SU-DHL-6 (cell line): ENCODE data around the gene CCDC88C.

Experiments used
- H2AFZ ChIP-seq: fragments of 200-600 bp; sonication (generic); 2 replicates; pipeline ENCODE4 v1.6.1; 2014; ENCODE audit warnings: low read depth, mild to moderate bottlenecking, moderate library complexity, mixed read lengths, antibody characterized with exemption, low read length; ENCODE audit not compliant: severe bottlenecking
- H3F3A ChIP-seq: fragments of 200-600 bp; shearing (Covaris generic); 2 replicates; pipeline ENCODE4 v1.6.0; 2016; ENCODE audit warnings: antibody characterized with exemption, mild to moderate bottlenecking; ENCODE audit not compliant: insufficient read depth
- H3K27ac ChIP-seq: fragments of 200-600 bp; sonication (generic); 2 replicates; pipeline ENCODE4 v1.5.1; 2016; ENCODE audit warnings: low read depth, mild to moderate bottlenecking, low read length, moderate library complexity, mixed read lengths
- H3K27me3 ChIP-seq: fragments of 200-600 bp; sonication (generic), shearing (Covaris generic); 2 replicates; pipeline ENCODE4 v1.6.0; 2014; ENCODE audit warnings: mild to moderate bottlenecking, low read length
- H3K36me3 ChIP-seq: fragments of 200-600 bp; sonication (generic); 2 replicates; pipeline ENCODE4 v1.6.1; 2014; ENCODE audit warnings: mild to moderate bottlenecking, low read length, mixed read lengths
- H3K4me2 ChIP-seq: fragments of 300-600, 200-600 bp; shearing (Covaris generic), sonication (generic); 2 replicates; pipeline ENCODE4 v1.6.0; 2014; ENCODE audit warnings: low read length, low read depth, mild to moderate bottlenecking; ENCODE audit not compliant: poor library complexity, severe bottlenecking
- H3K4me3 ChIP-seq: fragments of 200-600 bp; sonication (generic); 2 replicates; pipeline ENCODE4 v1.5.1; 2014; ENCODE audit warnings: antibody characterized with exemption, low read length, mild to moderate bottlenecking, mixed read lengths; ENCODE audit not compliant: insufficient read depth, poor library complexity, severe bottlenecking
- H3K79me2 ChIP-seq: fragments of 200-600 bp; sonication (generic); 2 replicates; pipeline ENCODE4 v1.6.1; 2014; ENCODE audit warnings: mild to moderate bottlenecking, low read length, moderate library complexity; ENCODE audit not compliant: insufficient read depth
- H3K9ac ChIP-seq: fragments of 200-600 bp; sonication (generic); 2 replicates; pipeline ENCODE4 v1.7.0; 2014; ENCODE audit warnings: mild to moderate bottlenecking, low read length
- H3K9me2 ChIP-seq: fragments of 200-600 bp; sonication (generic); replicated peaks from 2 replicates; pipeline ENCODE4 v1.6.1; 2014; ENCODE audit warnings: low read length; ENCODE audit not compliant: insufficient read depth
- H3K9me3 ChIP-seq: fragments of 200-600 bp; sonication (generic); 2 replicates; pipeline ENCODE4 v1.6.1; 2014; ENCODE audit warnings: low read length, mixed read lengths; ENCODE audit not compliant: insufficient read depth
- H4K20me1 ChIP-seq: fragments of 200-600 bp; sonication (generic); 2 replicates; pipeline ENCODE4 v1.6.1; 2014; ENCODE audit warnings: low read depth, mild to moderate bottlenecking, antibody characterized with exemption, low read length, moderate library complexity, mixed read lengths
- EZH2phosphoT487 ChIP-seq: fragments of 200-600 bp; sonication (generic), shearing (Covaris generic); conservative IDR thresholded peaks from 2 replicates; pipeline ENCODE4 v1.6.1; 2018; ENCODE audit warnings: mild to moderate bottlenecking, antibody characterized with exemption, low read length, moderate library complexity, mixed read lengths
- TF ChIP-seq, protein P1 (sequence below): fragments of 200-600 bp; sonication (generic); IDR thresholded peaks from one replicate; pipeline ENCODE4 v1.5.1; 2017; ENCODE audit warnings: antibody characterized with exemption, mild to moderate bottlenecking, low read length, moderate library complexity; ENCODE audit not compliant: insufficient read depth, poor library complexity, severe bottlenecking

The CCDC88C gene

GRCh38 chr14:91279354-91279753 is 138.3 kb downstream of the CCDC88C start:
- TF ChIP-seq EZH2phosphoT487, result no peak
- TF ChIP-seq, protein P1, sequence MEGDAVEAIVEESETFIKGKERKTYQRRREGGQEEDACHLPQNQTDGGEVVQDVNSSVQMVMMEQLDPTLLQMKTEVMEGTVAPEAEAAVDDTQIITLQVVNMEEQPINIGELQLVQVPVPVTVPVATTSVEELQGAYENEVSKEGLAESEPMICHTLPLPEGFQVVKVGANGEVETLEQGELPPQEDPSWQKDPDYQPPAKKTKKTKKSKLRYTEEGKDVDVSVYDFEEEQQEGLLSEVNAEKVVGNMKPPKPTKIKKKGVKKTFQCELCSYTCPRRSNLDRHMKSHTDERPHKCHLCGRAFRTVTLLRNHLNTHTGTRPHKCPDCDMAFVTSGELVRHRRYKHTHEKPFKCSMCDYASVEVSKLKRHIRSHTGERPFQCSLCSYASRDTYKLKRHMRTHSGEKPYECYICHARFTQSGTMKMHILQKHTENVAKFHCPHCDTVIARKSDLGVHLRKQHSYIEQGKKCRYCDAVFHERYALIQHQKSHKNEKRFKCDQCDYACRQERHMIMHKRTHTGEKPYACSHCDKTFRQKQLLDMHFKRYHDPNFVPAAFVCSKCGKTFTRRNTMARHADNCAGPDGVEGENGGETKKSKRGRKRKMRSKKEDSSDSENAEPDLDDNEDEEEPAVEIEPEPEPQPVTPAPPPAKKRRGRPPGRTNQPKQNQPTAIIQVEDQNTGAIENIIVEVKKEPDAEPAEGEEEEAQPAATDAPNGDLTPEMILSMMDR, result no peak
- Histone ChIP-seq H2AFZ (no peak overlapping the region), H3K9me2 (no peaks in the 10 kb centered on the region), H3F3A (no peaks in the 10 kb centered on the region), H3K27ac (no peak overlapping the region), H3K9me3 (no peaks in the 10 kb centered on the region), H4K20me1 (no peaks in the 10 kb centered on the region), H3K9ac (no peak overlapping the region), H3K4me3 (no peak overlapping the region), H3K36me3 (peaks cover 44% of the 10 kb centered on the region), H3K4me2 (no peak overlapping the region), H3K79me2 (no peaks in the 10 kb centered on the region), H3K27me3 (no peaks in the 10 kb centered on the region)

DNA sequence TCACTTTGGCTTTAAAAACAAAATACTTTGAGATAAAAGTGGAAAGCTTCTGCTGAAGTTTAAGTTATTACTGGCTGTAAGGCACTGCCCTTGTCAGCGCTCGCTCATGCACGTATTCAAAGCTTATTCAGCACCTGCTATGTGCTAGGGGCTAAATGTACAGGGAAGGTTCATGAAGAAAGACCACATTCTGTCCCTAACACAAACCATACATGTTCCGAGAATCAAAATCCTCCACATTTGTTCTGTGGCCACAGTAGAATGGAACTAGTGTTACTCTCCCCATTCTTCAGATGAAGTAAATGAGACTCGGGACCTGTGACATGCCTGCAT is 139.3 kb downstream of the CCDC88C start:
- H3K9me2 ChIP-seq, result no peaks in the 10 kb centered on the region
- H3K9ac ChIP-seq, result no peak overlapping the region
- H3K4me3 ChIP-seq, result no peak overlapping the region
- H3K9me3 ChIP-seq, result no peaks in the 10 kb centered on the region
- H4K20me1 ChIP-seq, result no peaks in the 10 kb centered on the region
- H2AFZ ChIP-seq, result no peak overlapping the region
- H3K27me3 ChIP-seq, result no peaks in the 10 kb centered on the region
- no peaks in the 10 kb centered on the region for H3F3A ChIP-seq
- no peak overlapping the region for H3K4me2 ChIP-seq
- no peaks in the 10 kb centered on the region for H3K79me2 ChIP-seq
- no peak overlapping the region for H3K27ac ChIP-seq
- H3K36me3 ChIP-seq, result peaks cover 37% of the 10 kb centered on the region
- no peak for TF ChIP-seq EZH2phosphoT487
- TF ChIP-seq, protein P1, result no peak

GRCh38 chr14:91277546-91278382 is 139.9 kb downstream of the CCDC88C start:
- no peak overlapping the region for H3K4me2 ChIP-seq
- no peaks in the 10 kb centered on the region for H3K79me2 ChIP-seq
- no peak overlapping the region for H3K27ac ChIP-seq
- no peaks in the 10 kb centered on the region for H3K9me2 ChIP-seq
- TF ChIP-seq, protein P1, result no peak
- no peak for TF ChIP-seq EZH2phosphoT487
- H3K9me3 ChIP-seq, result no peaks in the 10 kb centered on the region
- H3F3A ChIP-seq, result no peaks in the 10 kb centered on the region
- no peaks in the 10 kb centered on the region for H3K27me3 ChIP-seq
- peaks cover 32% of the 10 kb centered on the region for H3K36me3 ChIP-seq
- no peaks in the 10 kb centered on the region for H4K20me1 ChIP-seq
- no peak overlapping the region for H3K9ac ChIP-seq
- H3K4me3 ChIP-seq, result no peak overlapping the region
- H2AFZ ChIP-seq, result no peak overlapping the region
